ENCODE results near the gene SRPK2.

DNA sequence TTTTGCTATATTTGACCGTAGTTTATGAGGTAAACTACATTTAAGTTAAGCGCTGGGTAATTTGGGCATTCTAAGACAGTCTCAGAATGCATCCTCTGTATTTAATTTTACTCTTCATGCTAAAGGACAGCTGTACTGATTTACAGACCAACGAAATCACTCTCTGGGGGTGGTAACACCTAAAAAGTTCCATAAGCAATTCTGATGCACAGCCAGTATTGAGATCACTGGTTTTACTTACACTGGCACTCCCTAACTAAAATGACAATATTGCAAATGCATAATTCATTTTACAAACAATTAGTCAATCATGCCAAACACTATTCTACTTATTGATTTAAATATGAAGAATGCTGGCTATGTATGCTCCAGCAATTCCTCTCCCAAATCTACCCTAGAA lies 102.3 kb downstream of the SRPK2 start:
- TF ChIP-seq, protein P1, sequence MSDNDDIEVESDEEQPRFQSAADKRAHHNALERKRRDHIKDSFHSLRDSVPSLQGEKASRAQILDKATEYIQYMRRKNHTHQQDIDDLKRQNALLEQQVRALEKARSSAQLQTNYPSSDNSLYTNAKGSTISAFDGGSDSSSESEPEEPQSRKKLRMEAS (IDR thresholded peaks at IDR 0.05) = no peak
- no peak for TF ChIP-seq GABPA (IDR thresholded peaks at IDR 0.05 in 1 of 2, conservative IDR thresholded peaks at IDR 0.05 in 1 of 2)
- TF ChIP-seq, protein P2, sequence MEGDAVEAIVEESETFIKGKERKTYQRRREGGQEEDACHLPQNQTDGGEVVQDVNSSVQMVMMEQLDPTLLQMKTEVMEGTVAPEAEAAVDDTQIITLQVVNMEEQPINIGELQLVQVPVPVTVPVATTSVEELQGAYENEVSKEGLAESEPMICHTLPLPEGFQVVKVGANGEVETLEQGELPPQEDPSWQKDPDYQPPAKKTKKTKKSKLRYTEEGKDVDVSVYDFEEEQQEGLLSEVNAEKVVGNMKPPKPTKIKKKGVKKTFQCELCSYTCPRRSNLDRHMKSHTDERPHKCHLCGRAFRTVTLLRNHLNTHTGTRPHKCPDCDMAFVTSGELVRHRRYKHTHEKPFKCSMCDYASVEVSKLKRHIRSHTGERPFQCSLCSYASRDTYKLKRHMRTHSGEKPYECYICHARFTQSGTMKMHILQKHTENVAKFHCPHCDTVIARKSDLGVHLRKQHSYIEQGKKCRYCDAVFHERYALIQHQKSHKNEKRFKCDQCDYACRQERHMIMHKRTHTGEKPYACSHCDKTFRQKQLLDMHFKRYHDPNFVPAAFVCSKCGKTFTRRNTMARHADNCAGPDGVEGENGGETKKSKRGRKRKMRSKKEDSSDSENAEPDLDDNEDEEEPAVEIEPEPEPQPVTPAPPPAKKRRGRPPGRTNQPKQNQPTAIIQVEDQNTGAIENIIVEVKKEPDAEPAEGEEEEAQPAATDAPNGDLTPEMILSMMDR (IDR thresholded peaks at IDR 0.05; ENCODE audit: low read depth, low read length, missing input control) = no peak
